Heart right ventricle (tissue), 16 donors: Measurements from ENCODE around the gene WIPF2. TPM values are rescaled to one million over a fixed set of nuclear protein-coding genes. Genes with fewer than 3 reads are reported as not detected.
"Not testable (repeated sequence)": the region's sequence is repeated elsewhere in the genome, so short reads cannot be mapped to it uniquely, and the experiment has no call there.

ENCODE experiments used
- ATAC-seq, 8 donors: fragments of 200-7000 bp; cut with Tn5 transposase; one replicate each; pipeline ENCODE4 v1.9.1; 2020; ENCODE audit warnings: mild to moderate bottlenecking in 8 of 8, moderate library complexity in 8 of 8, moderate number of reproducible peaks in 1 of 8
- DNase-seq, 2 donors: peaks; one replicate each; pipeline ENCODE4 v3.0.0-alpha.2; 2020
- H3K27ac ChIP-seq, 10 donors: fragments of 200-600 bp; sonication (generic) in 2 of 10; one replicate each; pipeline versions ENCODE4 v1.5.0 to v1.8.0; 2020 to 2022; ENCODE audit warnings: mild to moderate bottlenecking in 3 of 10
- H3K27me3 ChIP-seq, 7 donors: fragments of 200-600 bp; one replicate each; pipeline ENCODE4 v1.8.0; 2021 to 2022; ENCODE audit warnings: mild to moderate bottlenecking in 2 of 7
- H3K36me3 ChIP-seq, 9 donors: fragments of 200-600 bp; sonication (generic) in 1 of 9; one replicate each; pipeline versions ENCODE4 v1.5.0 to v1.8.0; 2020 to 2022; ENCODE audit warnings: mild to moderate bottlenecking in 2 of 9
- H3K4me1 ChIP-seq, 9 donors: fragments of 200-600 bp; sonication (generic) in 1 of 9; one replicate each; pipeline versions ENCODE4 v1.5.0 to v1.8.0; 2020 to 2022; ENCODE audit warnings: mild to moderate bottlenecking in 4 of 9
- H3K4me3 ChIP-seq, 10 donors: fragments of 200-600 bp; sonication (generic) in 2 of 10; one replicate each; pipeline versions ENCODE4 v1.5.0 to v1.8.0; 2020 to 2022; ENCODE audit warnings: mild to moderate bottlenecking in 7 of 10, moderate library complexity in 2 of 10
- H3K9me3 ChIP-seq, 11 donors: fragments of 200-600 bp in 10 of 11; sonication (generic) in 2 of 11; one replicate each; pipeline versions ENCODE4 v1.5.0 to v1.8.0; 2013 to 2022; ENCODE audit warnings: mild to moderate bottlenecking in 2 of 11, control low read depth in 1 of 11, moderate library complexity in 1 of 11
- WGBS, 2 donors: extraction: QIAGEN DNeasy Blood & Tissue Kit; methylation state at CpG; one replicate each; pipeline ENCODE4 v1.1.7; 2013; ENCODE audit warnings: inconsistent platforms in 1 of 2; 5-methylcytosine and 5-hydroxymethylcytosine counted together
- intact Hi-C, 10 donors: fragments of 100-400 bp; cut with DNase I; formaldehyde crosslinking; loops; one replicate each; pipeline versions ENCODE4 v1.11.1 to v1.14.2; 2022
- polyA plus RNA-seq, 2 donors: library from polyadenylated mRNA; stranded (reverse); fragments of 200-250 nt; gene quantifications; one replicate each; pipeline ENCODE4 v1.2.3, GENCODE V29; 2013
- total RNA-seq, 10 donors: library from RNA; stranded (reverse); fragmentation: NEBNext Ultra II Directional in 3 of 10; extraction: Animal tissue kit (Norgen Biotek cat#: 25700) in 3 of 10; gene quantifications; one replicate each; pipeline versions ENCODE4 v1.2.1 to v1.2.4, GENCODE V29; 2021 to 2023
- TF ChIP-seq, protein P1 (sequence below), 9 donors: fragments of 200-600 bp; sonication (generic) in 2 of 9; IDR thresholded peaks; one replicate each; pipeline versions ENCODE4 v1.5.0 to v1.8.0; 2021 to 2022; ENCODE audit warnings: antibody characterized with exemption in 9 of 9, mild to moderate bottlenecking in 5 of 9, moderate library complexity in 1 of 9
- donor health status: Arrhythmogenic right ventricular cardiomyopathy.
- donor health status: ischemic (EF 13 %, LVEDD 7.1; RV severe dilation, severe dysfunction).
- donor health status: healthy with polysubstance abuse.
- donor health status: DM: no; HTN: yes; CAD: no.
- donor health status: DM: no; HTN: no; CAD: no.
- donor health status: ischemic (EF 25% LVEDD 6.9; RV normal size, moderate dysfunction).
- donor health status: ischemic (EF 25% LVEDD 5.7; RV mildly dilated, moderate dysfunction).
- donor health status: healthy.
- donor health status: DM: yes; HTN: yes; CAD: no.
- donor health status: Ischemic cardiomyopathy.
- donor health status: ischemic (EF 35%, LVEDD 5.7; RV mildly dilated, moderate dysfunction).
- donor health status: nonischemic (EF 11% LVEDD 7.7; RV severe dilation, severe dysfunction).
- donor health status: DM: yes; HTN: yes; CAD: no.
- donor health status: PGD.
- donor health status: ischemic (EF 29% LVEDD 5.4; RV normal size, mild dysfunction).
- donor health status: nonischemic (EF 23%, LVEDD 6.1; RV moderate dilation, normal function).

The WIPF2 gene
- total and polyA plus RNA-seq, 12 donors = 5.1 to 16.0 (median 12.5) TPM

DNA sequence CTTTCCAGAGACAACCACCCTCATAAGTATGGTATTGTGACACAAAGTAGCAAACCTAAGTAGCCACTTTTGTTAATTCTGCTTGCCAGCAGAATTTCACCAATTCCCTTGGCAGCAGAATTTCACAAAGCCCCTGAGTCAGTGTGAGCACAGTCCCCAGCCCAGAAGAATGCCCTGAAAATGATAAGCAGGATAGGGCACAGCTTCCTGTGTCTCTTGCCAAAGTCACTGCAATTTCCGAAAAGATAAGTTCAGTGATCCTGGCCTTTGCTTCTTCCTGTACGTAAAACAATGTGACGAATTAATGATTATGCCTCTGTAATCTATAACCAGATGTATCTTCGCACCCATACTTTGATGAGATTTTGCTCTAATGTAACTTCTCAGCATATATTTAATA, 16.0 kb upstream of the WIPF2 start:
- Histone ChIP-seq H3K9me3 (no peaks in the 10 kb centered on the region), H3K4me1 (peaks cover 0 to 20% (median 11%) of the 10 kb centered on the region in 9 donors), H3K27me3 (no peaks in the 10 kb centered on the region), H3K36me3 (no peaks in the 10 kb centered on the region), H3K27ac (peak overlapping the region in 2 of 10 donors; percentile 22 to 33), H3K4me3 (no peak overlapping the region)
- ATAC-seq = peak in 5 of 8 donors; percentile 20 to 55 (median 32)
- intact Hi-C loops = loop anchor here in 9 of 10 donors (2.0 to 10.0 kb wide), 6 partner anchors 82 to 212 kb away; partner anchors contain the start of genes TOP2A (in 2 of the 9) and CDC6 (in 1 of the 9)
- 52 to 64% methylated on average over 4 of the region's 4 CpGs for whole genome bisulfite sequencing, 2 donors
- TF ChIP-seq, protein P1, sequence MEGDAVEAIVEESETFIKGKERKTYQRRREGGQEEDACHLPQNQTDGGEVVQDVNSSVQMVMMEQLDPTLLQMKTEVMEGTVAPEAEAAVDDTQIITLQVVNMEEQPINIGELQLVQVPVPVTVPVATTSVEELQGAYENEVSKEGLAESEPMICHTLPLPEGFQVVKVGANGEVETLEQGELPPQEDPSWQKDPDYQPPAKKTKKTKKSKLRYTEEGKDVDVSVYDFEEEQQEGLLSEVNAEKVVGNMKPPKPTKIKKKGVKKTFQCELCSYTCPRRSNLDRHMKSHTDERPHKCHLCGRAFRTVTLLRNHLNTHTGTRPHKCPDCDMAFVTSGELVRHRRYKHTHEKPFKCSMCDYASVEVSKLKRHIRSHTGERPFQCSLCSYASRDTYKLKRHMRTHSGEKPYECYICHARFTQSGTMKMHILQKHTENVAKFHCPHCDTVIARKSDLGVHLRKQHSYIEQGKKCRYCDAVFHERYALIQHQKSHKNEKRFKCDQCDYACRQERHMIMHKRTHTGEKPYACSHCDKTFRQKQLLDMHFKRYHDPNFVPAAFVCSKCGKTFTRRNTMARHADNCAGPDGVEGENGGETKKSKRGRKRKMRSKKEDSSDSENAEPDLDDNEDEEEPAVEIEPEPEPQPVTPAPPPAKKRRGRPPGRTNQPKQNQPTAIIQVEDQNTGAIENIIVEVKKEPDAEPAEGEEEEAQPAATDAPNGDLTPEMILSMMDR (IDR thresholded peaks at IDR 0.05) = no peak
- no peak for DNase-seq

DNA sequence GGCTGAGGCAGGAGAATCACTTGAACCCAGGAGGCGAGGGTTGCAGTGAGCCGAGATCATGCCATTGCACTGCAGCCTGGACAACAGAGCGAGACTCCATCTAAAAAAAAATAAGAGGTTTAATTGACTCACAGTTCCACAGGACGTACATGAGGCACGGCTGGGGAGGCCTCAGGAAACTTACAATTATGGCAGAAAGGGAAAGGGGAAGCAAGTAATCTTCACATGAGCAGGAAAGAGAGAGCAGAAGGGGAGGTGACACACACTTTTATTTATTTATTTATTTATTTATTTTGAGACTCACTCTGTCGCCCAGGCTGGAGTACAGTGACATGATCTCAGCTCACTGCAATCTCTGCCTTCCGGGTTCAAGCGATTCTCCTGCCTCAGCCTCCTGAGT, 12.9 kb upstream of the WIPF2 start:
- intact Hi-C loops = loop anchor here in 6 of 10 donors (5.0 to 10.0 kb wide), 4 partner anchors 79 to 209 kb away; partner anchors contain the start of genes TOP2A (in 2 of the 6) and CDC6 (in 1 of the 6)
- 84 to 89% methylated on average over 8 of the region's 8 CpGs for WGBS, 2 donors
- H3K4me3 ChIP-seq, H3K27ac ChIP-seq, H3K36me3 ChIP-seq, DNase-seq, H3K27me3 ChIP-seq, H3K9me3 ChIP-seq, ATAC-seq: not testable (repeated sequence)
- H3K4me1 ChIP-seq = peaks cover 0 to 20% (median 11%) of the 10 kb centered on the region in 9 donors

DNA sequence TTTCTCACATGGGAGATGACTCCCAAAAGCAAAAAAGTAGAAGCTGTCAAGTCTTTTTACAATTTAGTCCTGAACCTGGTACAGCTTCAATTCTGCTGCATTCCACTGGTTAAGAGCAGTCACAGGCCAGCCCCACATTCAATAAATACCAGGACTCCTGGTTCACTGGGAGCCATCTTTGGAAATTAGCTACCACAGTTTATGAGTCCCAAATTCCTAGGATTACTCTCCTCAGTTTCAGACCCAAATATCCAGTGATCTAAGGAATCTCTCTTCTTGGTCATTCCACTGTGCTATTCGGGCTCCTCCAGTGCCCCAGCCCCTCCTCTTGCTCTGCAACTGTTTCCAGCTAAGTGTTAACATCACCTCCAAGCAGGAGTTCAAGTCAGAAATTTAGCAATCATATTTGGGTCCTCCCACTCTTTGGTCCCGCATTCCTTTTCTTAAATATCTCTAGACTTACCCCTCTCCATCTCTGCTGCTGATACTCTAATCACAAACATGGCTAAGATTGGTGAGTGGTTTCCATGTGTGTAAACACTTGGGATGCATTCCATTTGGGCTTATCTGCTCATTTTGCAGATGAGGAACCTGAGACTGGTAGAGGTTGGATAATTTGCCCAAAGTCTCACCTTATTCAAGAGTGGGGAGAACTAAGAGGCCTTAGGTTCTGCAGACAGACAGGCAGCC, 9.6 kb upstream of the WIPF2 start:
- ATAC-seq = no peak
- H3K4me1 ChIP-seq = no peaks in the 10 kb centered on the region
- intact Hi-C loops = loop anchor here in 6 of 10 donors (5.0 to 10.0 kb wide), 4 partner anchors 75 to 205 kb away; partner anchors contain the start of genes TOP2A (in 2 of the 6) and CDC6 (in 1 of the 6)
- 70 to 72% methylated on average over 2 of the region's 2 CpGs for WGBS, 2 donors
- no peaks in the 10 kb centered on the region for H3K9me3 ChIP-seq
- no peak overlapping the region for H3K27ac ChIP-seq
- no peaks in the 10 kb centered on the region for H3K27me3 ChIP-seq
- H3K36me3 ChIP-seq = no peaks in the 10 kb centered on the region
- H3K4me3 ChIP-seq = no peak overlapping the region
- DNase-seq = no peak
- TF ChIP-seq, protein P1 (IDR thresholded peaks at IDR 0.05) = no peak

DNA sequence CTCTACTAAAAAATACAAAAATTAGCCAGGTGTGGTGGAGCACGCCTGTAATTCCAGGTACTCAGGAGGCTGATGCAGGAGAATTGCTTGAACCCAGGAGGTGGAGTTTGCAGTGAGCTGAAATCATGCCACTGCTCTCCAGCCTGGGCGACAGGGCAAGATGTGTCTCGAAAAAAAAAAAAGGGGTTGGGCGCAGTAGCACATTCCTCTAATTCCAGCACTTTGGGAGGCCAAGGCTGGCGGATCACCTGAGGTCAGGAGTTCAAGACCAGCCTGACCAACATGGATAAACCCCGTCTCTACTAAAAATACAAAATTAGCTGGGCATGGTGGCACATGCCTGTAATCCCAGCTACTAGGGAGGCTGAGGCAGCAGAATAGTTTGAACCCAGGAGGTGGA, 5.2 kb upstream of the WIPF2 start:
- H3K4me3 ChIP-seq, H3K36me3 ChIP-seq, ATAC-seq, DNase-seq, intact Hi-C loops, H3K9me3 ChIP-seq, H3K4me1 ChIP-seq, H3K27me3 ChIP-seq, H3K27ac ChIP-seq: not testable (repeated sequence)
- 75 to 82% methylated on average over 6 of the region's 6 CpGs for WGBS, 2 donors

DNA sequence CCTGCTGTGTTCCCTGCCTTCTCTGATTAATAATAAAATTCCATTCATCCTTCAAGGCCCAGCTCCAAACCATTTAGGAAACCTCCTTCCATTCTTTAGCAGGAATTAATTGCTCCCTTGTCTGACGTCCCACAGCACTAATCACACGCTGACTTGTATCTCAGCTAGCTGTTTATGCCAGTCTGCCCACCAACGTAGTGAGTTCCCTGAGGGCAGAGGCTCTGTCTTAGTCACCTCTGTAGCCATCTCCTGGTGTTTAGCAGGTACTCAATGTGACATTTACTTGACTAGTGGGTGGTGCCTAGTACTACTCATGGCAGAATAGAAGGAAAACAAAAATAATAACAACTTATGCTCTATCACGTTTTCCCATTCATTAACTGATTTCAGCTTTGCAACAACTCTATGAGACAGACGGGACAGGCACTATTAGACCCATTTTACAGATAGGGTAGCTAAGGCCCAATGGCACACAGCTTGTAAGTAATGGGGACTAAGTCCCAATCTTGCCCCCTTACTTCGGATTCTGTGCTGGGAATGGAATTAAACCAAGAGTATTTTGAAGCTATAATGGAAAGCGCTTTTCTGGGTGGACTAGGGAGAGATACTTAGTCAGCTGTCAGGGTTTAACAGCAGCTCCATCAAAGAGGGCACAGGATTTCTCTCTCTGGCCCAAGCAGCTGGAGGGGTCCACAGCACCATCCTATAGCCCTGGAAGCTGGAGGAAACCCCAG, 931 bp upstream of the WIPF2 start:
- Histone ChIP-seq H3K4me3 (peak overlapping the region in 8 of 10 donors; percentile 42 to 77 (median 66)), H3K27me3 (no peaks in the 10 kb centered on the region), H3K9me3 (no peaks in the 10 kb centered on the region), H3K4me1 (peaks cover 0 to 23% (median 14%) of the 10 kb centered on the region in 9 donors), H3K36me3 (peaks cover 0 to 4% (median 0%) of the 10 kb centered on the region in 9 donors), H3K27ac (peak overlapping the region in 7 of 10 donors; percentile 75 to 96 (median 92))
- intact Hi-C loops = loop anchor here in 6 of 10 donors (5.0 kb wide), 1 partner anchor 69 kb away; the partner anchor contains the start of gene CDC6 (in 6 of the 6)
- ATAC-seq (no peak), DNase-seq (no peak)
- TF ChIP-seq, protein P1 (IDR thresholded peaks at IDR 0.05) = no peak
- WGBS, 2 donors = 80 to 89% methylated on average over 7 of the region's 7 CpGs
